HG03039 (cell line): ENCODE measurements around the gene CDK2AP2.
"Not testable (repeated sequence)": the region's sequence is repeated elsewhere in the genome, so short reads cannot be mapped to it uniquely, and the experiment has no call there.

Source experiments
- ATAC-seq: cut with Tn5 transposase; IDR thresholded peaks from one replicate; pipeline ENCODE4 v1.9.1; 2021; ENCODE audit warnings: mild to moderate bottlenecking, moderate library complexity; ENCODE audit not compliant: unreplicated experiment

The CDK2AP2 gene

DNA sequence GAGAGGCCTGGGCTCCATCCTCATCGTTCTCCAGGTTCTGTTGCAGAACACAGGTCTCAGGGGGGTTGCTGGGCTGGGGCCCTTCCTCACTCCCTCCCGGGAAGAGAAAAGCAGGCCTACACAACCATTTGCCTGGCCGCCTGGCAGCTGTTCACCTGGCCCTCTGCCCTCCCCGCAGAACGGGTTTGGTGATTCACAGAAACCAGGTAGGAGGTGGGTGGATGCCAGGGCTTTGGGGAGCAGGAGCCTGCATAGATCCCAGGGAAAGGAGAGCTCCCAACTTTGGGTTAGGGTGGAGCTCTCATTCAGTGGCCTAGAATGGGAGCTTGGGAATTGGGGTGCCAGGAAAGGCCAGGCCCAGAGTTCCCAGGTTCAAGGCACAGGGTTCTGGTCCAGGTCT, 39.9 kb downstream of the CDK2AP2 start:
- ATAC-seq: no peak

DNA sequence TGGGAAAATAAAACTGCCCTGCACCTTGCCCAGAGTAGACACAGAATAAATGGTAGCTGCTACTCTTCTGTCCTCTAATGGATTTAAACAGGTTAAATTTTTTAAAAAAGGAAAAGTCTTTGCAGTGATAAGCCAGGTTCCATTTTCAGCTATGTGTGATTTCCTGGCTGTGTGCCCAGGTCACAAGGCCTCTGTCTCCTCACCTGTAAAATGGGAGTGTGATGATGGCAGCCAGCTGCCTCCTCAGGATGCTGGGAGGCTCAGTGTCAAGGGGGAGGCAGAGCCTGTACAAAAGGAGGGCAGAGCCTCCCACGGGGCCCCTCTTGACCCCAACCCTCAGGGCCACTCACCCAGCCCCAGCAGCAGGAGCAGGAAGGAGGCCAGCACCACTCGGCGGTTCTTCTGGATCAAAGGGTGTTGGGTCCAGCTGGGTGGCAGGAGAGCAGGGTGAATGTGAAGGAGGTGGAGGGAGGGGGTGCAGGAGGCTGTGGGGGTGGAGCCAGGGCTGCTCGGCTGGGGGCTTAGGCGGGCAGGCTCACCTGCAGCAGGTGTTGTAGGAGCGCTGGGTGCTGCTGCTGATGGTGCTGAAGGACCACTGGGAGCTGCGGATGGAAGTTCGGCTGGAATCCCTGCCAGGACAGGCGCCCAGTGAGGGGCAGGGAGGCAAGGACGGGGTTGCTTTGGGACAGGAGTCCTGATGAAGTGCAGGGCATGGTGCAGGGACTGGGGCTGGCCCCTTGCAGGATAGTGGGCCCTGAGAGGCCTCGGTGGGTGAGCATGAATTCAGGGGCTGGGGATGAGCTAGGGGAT, 40.8 kb downstream of the CDK2AP2 start:
- ATAC-seq: no peak

DNA sequence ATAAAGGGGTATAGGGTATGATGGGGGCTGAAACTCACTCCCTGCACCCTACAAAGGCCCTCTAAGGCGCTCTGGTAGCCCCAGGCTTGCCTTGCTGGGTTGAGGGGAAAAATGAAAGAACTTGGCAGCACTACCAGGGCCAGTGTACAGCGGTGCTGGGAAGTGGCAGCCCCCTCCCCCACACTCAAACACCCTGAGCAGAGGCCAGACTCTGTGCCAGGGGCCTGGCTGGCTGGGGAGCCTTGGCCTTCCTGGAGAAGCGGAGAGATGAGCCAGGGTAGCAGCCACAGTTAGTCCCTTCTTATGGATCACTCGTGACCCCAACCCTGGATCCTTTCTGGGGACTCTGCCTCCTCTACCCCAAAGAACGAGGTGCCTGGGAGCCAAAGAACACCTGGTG, 41.6 kb downstream of the CDK2AP2 start:
- no peak for ATAC-seq

DNA sequence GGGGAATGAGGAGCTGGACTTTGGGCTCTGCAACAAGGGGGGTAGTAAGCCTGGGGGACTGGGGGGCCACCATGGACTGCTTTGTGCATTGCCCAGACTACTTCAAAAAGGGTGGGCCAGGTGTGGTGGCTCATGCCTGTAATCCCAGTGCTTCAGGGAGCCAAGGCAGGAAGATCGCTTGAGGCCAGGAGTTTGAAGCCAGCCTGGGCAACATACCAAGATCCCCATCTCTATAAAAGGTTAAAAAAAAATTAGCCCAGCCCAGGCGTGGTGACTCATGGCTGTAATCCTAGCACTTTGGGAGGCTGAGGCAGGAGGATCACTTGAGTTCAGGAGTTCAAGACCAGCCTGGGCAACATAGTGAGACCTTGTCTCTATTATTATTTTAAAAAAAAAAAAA, 42.4 kb downstream of the CDK2AP2 start:
- ATAC-seq: not testable (repeated sequence)

DNA sequence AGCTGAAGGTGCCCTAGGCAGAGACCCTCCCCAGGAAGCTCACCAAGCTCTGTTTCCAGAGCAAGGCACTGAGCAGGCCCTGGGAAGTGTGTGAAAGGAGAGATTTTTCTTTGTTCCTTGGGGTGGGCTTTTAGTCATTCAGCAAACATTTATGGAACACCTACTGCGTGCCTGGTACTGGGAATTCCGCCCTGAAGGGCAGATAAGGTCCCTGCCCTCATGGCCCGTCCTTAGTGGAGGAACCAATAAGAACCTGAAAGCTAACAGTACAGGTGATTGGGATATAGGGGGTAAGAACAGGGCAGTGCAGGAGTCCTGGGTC, 42.8 kb downstream of the CDK2AP2 start:
- no peak for ATAC-seq

DNA sequence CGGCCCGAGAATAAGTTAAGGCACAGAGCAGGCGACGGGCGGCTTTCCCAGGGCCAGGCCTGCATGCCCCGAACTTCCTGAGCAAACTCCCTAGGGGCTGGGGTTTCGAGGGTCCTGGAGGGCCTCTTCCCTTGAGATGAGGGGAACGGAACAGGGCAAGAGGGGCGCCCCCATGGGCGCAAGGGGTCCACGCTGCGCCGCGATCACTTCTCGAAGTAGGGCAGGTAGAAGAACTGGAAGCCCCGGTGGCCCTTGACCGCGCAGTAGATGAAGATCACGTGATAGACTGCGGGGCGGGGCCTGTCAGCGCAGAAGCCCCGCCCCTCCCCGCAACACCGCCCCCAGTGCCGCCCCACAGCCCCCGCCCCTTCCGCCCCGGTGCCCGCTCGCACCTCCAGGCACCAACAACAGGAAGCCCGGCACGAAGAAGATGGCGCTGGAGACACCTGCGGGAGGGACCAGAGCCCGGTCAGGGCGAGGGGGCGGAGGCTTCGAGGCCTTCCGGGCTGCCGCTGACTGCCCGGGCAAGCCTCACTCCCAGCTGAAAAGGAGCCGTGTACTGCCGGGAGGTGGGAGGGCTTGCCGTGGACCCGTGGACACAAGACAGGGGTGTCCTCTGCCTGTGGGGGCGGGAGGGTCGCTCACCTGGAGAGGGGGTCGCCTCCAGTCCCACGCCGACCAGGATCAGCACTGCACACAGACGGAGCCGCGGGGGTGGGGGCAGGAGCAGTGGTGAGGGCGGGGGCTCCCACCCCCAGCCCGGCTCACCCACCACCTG, 43.4 kb downstream of the CDK2AP2 start:
- ATAC-seq: peak; percentile 41

DNA sequence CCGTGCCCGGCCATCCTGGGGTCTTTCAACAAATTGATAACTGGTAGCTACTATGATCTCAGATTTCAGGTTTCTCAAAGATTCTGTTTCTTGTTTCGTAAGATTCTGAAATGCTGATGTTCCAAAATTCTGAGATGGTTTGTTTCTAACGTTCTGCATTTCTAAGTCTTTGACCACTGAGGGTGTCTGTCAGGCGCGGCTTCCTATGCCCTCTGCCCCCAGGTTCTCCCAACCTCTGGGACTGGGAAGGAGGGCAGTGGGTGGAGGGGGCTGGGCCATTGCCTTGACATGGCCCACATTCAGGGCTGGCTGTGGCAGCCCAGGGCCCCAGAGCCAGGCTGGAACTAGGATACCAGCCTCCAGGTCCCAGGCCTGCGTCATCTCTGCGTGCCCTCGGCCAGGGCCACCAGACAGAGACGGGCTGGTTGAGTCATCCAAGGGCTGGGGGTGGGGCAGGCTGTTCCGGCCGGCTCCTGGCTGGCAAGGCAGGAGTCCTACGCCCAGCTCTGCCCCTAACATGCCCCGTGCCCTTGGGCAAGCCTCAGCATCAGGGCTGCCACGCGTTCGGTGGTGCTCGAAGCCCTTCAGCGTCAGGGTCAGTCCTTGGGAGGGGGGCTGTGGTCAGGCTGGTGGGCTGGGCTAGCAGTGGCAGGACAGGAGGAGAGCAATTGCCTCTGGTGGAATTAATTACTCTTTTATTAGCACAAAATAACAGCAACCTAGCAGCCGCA, 44.1 kb downstream of the CDK2AP2 start:
- ATAC-seq: no peak

DNA sequence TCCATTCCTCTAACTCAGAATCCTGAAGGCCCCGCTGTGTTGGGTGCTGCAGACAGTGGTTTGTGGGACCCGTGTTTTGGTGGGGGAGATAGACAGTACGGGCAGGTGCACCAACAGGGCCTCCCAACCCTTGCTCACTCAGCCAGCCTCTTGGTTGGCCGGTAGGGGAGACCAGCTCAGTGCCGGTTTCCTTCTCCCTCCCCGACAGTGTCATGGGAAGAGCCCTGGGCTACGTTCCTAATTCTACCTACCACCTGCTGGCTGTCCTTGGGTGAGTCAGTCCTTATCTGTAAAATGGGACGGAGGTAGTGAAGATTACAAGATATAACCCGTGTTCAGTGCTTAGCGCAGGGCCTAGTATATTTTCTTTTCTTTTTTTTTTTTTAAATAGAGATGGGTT, 44.8 kb downstream of the CDK2AP2 start:
- ATAC-seq: no peak

DNA sequence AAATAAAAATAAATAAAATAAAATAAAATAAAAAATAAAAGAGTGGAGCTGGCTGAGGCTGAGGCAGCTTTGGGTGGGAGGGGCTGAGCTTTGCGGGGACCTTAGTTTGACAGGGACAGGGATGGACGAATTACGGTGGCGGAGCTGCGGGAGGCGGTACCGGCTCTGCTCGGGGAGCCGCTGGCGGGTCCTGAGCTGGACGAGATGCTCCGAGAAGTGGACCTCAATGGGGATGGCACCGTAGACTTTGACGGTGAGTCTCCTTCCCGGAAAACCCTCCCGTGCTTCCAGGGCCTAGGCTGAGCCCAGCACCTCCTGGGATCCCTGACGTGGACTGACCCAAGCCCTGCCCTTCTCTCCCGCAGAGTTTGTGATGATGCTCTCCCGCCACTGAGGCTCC, 49.7 kb downstream of the CDK2AP2 start:
- no peak for ATAC-seq

DNA sequence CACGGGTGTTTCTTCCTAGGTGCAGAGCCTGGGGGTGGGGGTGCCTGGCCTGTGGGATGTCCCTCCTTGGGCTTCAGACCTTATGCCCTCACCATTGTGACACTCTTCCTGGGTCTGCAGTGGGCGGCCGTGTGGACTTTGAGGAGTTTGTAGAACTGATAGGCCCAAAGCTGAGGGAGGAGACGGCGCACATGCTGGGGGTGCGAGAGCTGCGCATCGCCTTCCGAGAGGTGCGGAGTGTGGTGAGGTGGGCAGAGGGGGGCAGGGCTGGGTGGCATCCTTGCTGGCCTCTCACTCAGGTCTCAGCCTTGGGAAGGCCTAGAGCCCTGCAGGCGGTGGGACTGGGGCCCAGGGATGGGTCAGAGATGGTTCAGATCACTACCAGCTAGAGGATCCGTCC, 50.5 kb downstream of the CDK2AP2 start:
- no peak for ATAC-seq
